Parathyroid adenoma (tissue), 2 donors: ENCODE measurements around the gene ATP8B3.
A peak's percentile ranks its signal among the peaks of the same experiment; 100 is the strongest.

Experiments
- H2AFZ ChIP-seq: fragments of 300-600 bp; sonication (generic); one replicate; pipeline ENCODE4 v1.7.0; 2017; ENCODE audit warnings: antibody characterized with exemption, mild to moderate bottlenecking
- H3K27ac ChIP-seq: fragments of 300-600 bp; sonication (generic); one replicate; pipeline ENCODE4 v1.7.0; 2017
- H3K27me3 ChIP-seq: fragments of 300-600 bp; sonication (generic); one replicate; pipeline ENCODE4 v1.7.0; 2017; ENCODE audit warnings: low read length; ENCODE audit not compliant: control insufficient read depth, insufficient read depth
- H3K36me3 ChIP-seq: fragments of 300-600 bp; sonication (generic); one replicate; pipeline ENCODE4 v1.7.0; 2017; ENCODE audit warnings: low read length; ENCODE audit not compliant: control insufficient read depth, insufficient read depth
- H3K4me1 ChIP-seq: fragments of 300-600 bp; sonication (generic); one replicate; pipeline ENCODE4 v1.7.0; 2017; ENCODE audit warnings: control low read depth
- H3K4me2 ChIP-seq: fragments of 300-600 bp; sonication (generic); one replicate; pipeline ENCODE4 v1.7.0; 2017; ENCODE audit warnings: low read length
- H3K4me3 ChIP-seq: fragments of 300-600 bp; sonication (generic); one replicate; pipeline ENCODE4 v1.7.0; 2017; ENCODE audit warnings: low read depth, low read length
- H3K79me2 ChIP-seq: fragments of 300-600 bp; sonication (generic); one replicate; pipeline ENCODE4 v1.7.0; 2017; ENCODE audit warnings: control low read depth
- H3K9ac ChIP-seq: fragments of 300-600 bp; sonication (generic); one replicate; pipeline ENCODE4 v1.7.0; 2017; ENCODE audit warnings: mild to moderate bottlenecking
- H3K9me3 ChIP-seq: fragments of 300-600 bp; sonication (generic); one replicate; pipeline ENCODE4 v1.7.0; 2017; ENCODE audit warnings: low read length; ENCODE audit not compliant: control insufficient read depth
- CTCF ChIP-seq: fragments of 300-600 bp; sonication (generic); IDR thresholded peaks from one replicate; pipeline ENCODE4 v1.7.0; 2017; ENCODE audit warnings: antibody characterized with exemption, mild to moderate bottlenecking
- donor health status: primary hyperparathyroidism.

The ATP8B3 gene

GRCh38 chr19:1850809-1851653, 39.0 kb upstream of the ATP8B3 start:
- TF ChIP-seq CTCF, result no peak
- H3K4me3 ChIP-seq, result no peak overlapping the region
- no peak overlapping the region for H3K9ac ChIP-seq
- no peak overlapping the region for H3K27ac ChIP-seq
- H3K4me2 ChIP-seq, result no peak overlapping the region
- H3K4me1 ChIP-seq, result peaks cover 15% of the 10 kb centered on the region
- H3K9me3 ChIP-seq, result no peaks in the 10 kb centered on the region
- no peak overlapping the region for H2AFZ ChIP-seq
- H3K36me3 ChIP-seq, result no peaks in the 10 kb centered on the region
- peaks cover 22% of the 10 kb centered on the region for H3K79me2 ChIP-seq
- H3K27me3 ChIP-seq, result no peaks in the 10 kb centered on the region

GRCh38 chr19:1849886-1850398, 37.9 kb upstream of the ATP8B3 start:
- Histone ChIP-seq H3K9me3 (no peaks in the 10 kb centered on the region), H3K4me1 (peaks cover 16% of the 10 kb centered on the region), H3K4me2 (no peak overlapping the region), H3K4me3 (no peak overlapping the region), H3K27me3 (no peaks in the 10 kb centered on the region), H3K27ac (no peak overlapping the region), H3K36me3 (no peaks in the 10 kb centered on the region), H2AFZ (no peak overlapping the region), H3K9ac (no peak overlapping the region), H3K79me2 (peaks cover 31% of the 10 kb centered on the region)
- no peak for TF ChIP-seq CTCF

GRCh38 chr19:1849132-1849474, 37.0 kb upstream of the ATP8B3 start:
- H3K4me3 ChIP-seq, result peak overlapping the region; percentile 89

GRCh38 chr19:1848399-1849131, 36.5 kb upstream of the ATP8B3 start, which contains the start of gene REXO1:
Gene REXO1, minus strand, starts transcription at chr19:1848483. Its CDS starts 125 bp downstream, at chr19:1848358.
- Histone ChIP-seq H3K9ac (peak within 1 kb of the TSS; percentile 100), H3K4me2 (peak within 1 kb of the TSS; percentile 91), H3K9me3 (no peaks in the 10 kb centered on the region), H3K4me3 (peak within 1 kb of the TSS; percentile 89), H3K4me1 (peaks cover 16% of the 10 kb centered on the region), H2AFZ (peak within 1 kb of the TSS; percentile 99), H3K36me3 (no peaks in the 10 kb centered on the region), H3K27ac (peak within 1 kb of the TSS; percentile 100), H3K79me2 (peaks cover 45% of the 10 kb centered on the region), H3K27me3 (no peaks in the 10 kb centered on the region)
- TF ChIP-seq CTCF, result peak; percentile 98

More at GRCh38 chr19:1849132-1849474, 37.0 kb upstream of the ATP8B3 start:
- Histone ChIP-seq H2AFZ (no peak overlapping the region), H3K27me3 (no peaks in the 10 kb centered on the region), H3K4me2 (peak overlapping the region; percentile 29), H3K27ac (peak overlapping the region; percentile 100), H3K4me1 (peaks cover 16% of the 10 kb centered on the region), H3K79me2 (peaks cover 39% of the 10 kb centered on the region), H3K36me3 (no peaks in the 10 kb centered on the region), H3K9me3 (no peaks in the 10 kb centered on the region), H3K9ac (no peak overlapping the region)
- TF ChIP-seq CTCF, result no peak
